Retinal pigment epithelial cell (primary cell): Measurements from ENCODE around the gene C2orf74.
"Not testable (repeated sequence)": the region's sequence is repeated elsewhere in the genome, so short reads cannot be mapped to it uniquely, and the experiment has no call there.

ENCODE experiments used
- DNase-seq: peaks from one replicate; pipeline ENCODE4 v3.0.0-alpha.2; 2010; ENCODE audit warnings: low read depth
- H3K4me3 ChIP-seq: 2 replicates; pipeline ENCODE4 v1.5.1; 2011; ENCODE audit warnings: mild to moderate bottlenecking, low read length, control low read depth, moderate library complexity
- CTCF ChIP-seq: conservative IDR thresholded peaks from 2 replicates; pipeline ENCODE4 v1.5.1; 2011; ENCODE audit warnings: low read depth, low read length, control low read depth, inconsistent platforms

C2orf74 gene

DNA sequence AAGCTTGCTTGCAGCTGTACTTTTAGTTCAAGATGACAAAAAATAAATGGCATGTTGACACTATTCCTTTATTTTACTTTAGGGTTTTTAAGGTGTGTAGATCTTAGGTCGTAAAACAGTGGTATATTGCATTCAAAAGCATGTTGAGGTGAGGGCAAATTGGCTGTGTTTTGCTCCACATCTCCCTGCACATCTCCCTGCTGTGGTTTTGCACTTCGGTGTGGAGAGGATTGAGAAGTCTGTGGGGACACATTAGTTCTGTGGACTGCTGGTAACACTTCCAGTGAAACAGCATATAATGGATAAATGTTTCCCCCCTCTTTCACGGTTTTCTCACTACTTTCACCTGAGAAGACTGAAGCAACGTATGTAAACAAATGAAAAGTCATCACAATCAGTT lies 25.1 kb downstream of the C2orf74 start:
- no peak overlapping the region for H3K4me3 ChIP-seq
- no peak for TF ChIP-seq CTCF
- DNase-seq, result no peak

DNA sequence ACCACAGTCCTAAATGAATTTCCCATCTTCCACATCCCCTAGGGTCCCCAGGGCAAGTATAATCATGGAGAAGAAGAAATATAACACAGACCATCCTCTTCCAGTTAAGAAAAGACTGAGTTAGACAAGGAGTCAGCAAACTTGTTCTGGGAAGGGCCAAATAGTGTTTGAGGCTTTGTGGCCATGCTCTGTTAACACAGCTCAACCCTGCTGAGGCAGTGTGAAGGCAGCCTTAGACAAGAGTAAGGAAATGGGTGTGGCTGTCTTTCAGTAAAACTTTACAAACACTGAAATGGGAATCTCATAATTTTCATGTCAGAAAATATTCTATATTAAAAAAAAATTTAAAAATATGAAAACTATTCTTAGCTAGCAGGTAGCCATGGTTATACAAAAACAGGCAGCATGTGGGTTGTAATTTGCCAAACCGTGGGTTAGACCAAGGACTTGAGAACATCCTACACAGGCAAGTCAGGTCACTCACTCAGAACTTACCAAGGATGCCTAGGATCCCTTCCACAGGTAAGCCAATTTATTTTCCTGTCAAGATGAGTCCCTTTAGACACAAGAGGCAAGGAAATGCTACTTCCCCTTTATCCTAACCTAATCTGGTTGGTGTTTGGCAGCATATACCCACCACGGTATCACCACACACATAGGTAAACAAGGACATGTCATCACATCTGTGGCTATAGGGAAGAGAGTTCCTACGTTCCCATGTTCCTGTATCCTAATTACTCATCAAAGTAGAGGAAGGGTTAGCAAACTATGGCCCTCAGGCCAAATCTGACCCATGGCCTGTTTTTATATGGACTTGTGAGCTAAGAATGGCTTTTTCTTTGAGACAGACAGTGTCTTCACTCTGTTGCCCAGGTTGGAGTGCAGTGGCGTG lies 31.9 kb downstream of the C2orf74 start:
- no peak for TF ChIP-seq CTCF
- H3K4me3 ChIP-seq, result no peak overlapping the region
- no peak for DNase-seq

DNA sequence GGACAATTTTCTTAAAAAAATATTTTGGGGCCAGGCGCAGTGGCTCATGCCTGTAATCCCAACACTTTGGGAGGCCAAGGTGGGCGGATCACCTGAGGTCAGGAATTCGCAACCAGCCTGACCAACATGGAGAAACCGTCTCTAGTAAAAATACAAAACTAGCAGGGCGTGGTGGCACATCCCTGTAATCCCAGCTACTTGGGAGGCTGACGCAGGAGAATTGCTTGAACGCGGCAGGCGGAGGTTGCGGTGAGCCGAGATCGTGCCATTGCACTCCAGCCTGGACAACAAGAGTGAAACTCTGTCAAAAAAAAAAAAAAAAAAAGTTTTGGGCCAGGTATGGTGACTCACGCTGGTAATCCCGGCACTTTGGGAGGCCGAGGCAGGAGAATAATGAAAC lies 32.7 kb downstream of the C2orf74 start:
- not testable (repeated sequence) for DNase-seq, H3K4me3 ChIP-seq

DNA sequence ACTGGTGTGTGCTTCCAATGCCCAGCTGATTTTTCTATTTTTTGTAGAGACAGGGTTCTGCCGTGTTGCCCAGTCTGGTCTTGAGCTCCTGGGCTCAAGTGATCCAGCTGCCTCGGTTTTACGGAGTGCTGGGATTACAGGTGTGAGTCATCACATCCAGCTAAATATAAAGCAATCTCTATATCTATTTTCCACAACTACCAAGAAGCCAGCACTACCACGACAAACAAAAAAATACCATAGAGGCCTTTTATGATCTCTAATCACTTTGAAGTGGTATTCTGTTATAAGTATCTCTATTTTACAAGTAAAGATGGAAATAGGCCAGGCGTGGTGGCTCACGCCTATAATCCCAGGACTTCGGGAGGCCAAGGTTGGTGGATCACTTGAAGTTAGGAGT lies 34.7 kb downstream of the C2orf74 start:
- no peak for DNase-seq
- no peak overlapping the region for H3K4me3 ChIP-seq
- TF ChIP-seq CTCF, result no peak

GRCh38 chr2:61205132-61205531 lies 43.1 kb downstream of the C2orf74 start:
- no peak for TF ChIP-seq CTCF
- no peak for DNase-seq
- H3K4me3 ChIP-seq, result no peak overlapping the region

- DNase-seq, result no peak
- no peak overlapping the region for H3K4me3 ChIP-seq
- no peak for TF ChIP-seq CTCF
These were observed 48.5 kb downstream of the C2orf74 start for GRCh38 chr2:61210332-61210981.

GRCh38 chr2:61214171-61214570 lies 52.2 kb downstream of the C2orf74 start:
- DNase-seq, result no peak
- no peak overlapping the region for H3K4me3 ChIP-seq
- TF ChIP-seq CTCF, result no peak
